Daoy (cell line): ENCODE results near the gene LCORL. TPM values are rescaled to one million over a fixed set of nuclear protein-coding genes. Genes with fewer than 3 reads are reported as not detected.
"Not testable (repeated sequence)": the region's sequence is repeated elsewhere in the genome, so short reads cannot be mapped to it uniquely, and the experiment has no call there.

Experiments used
- DNase-seq: peaks from one replicate; pipeline ENCODE4 v3.0.0-alpha.2; 2015; ENCODE audit warnings: low read depth
- total RNA-seq: library from RNA; depleted of rRNA; stranded (reverse); fragments of >200 nt; shearing (Covaris generic); gene quantifications from 2 replicates; pipeline ENCODE4 v1.2.3, GENCODE V29; 2014; rRNA removed

Gene LCORL
- total RNA-seq, result 21.6 and 22.2 TPM in 2 replicates

GRCh38 chr4:18021720-18022571, at the start of gene LCORL:
TSS of gene LCORL (minus strand) at chr4:18021755. CDS start at chr4:18021751, 4 bp downstream.
- peak; percentile 97 for DNase-seq

GRCh38 chr4:18069810-18070209, 48.3 kb upstream of the LCORL start:
- no peak for DNase-seq

GRCh38 chr4:18067031-18067430, 45.5 kb upstream of the LCORL start:
- DNase-seq, result no peak

- no peak for DNase-seq
Observed at GRCh38 chr4:18063079-18063478, 41.5 kb upstream of the LCORL start.

- DNase-seq, result no peak
Observed at GRCh38 chr4:18057821-18058533, 36.4 kb upstream of the LCORL start.

GRCh38 chr4:18056030-18056429, 34.5 kb upstream of the LCORL start:
- no peak for DNase-seq

- no peak for DNase-seq
Observed at GRCh38 chr4:18052158-18052557, 30.6 kb upstream of the LCORL start.

GRCh38 chr4:18051281-18051680, 29.7 kb upstream of the LCORL start:
- peak; percentile 16 for DNase-seq

GRCh38 chr4:18050448-18050847, 28.9 kb upstream of the LCORL start:
- no peak for DNase-seq

GRCh38 chr4:18049446-18049845, 27.9 kb upstream of the LCORL start:
- peak; percentile 9 for DNase-seq

- DNase-seq, result no peak
Observed at GRCh38 chr4:18042754-18043153, 21.2 kb upstream of the LCORL start.

GRCh38 chr4:18042012-18042411, 20.5 kb upstream of the LCORL start:
- DNase-seq, result no peak

GRCh38 chr4:18041114-18041513, 19.6 kb upstream of the LCORL start:
- DNase-seq, result no peak

GRCh38 chr4:18039113-18039512, 17.6 kb upstream of the LCORL start:
- DNase-seq, result no peak

GRCh38 chr4:18036369-18036768, 14.8 kb upstream of the LCORL start:
- not testable (repeated sequence) for DNase-seq

- DNase-seq, result no peak
Observed at GRCh38 chr4:18034099-18034498, 12.5 kb upstream of the LCORL start.

- no peak for DNase-seq
Observed at GRCh38 chr4:18033111-18034085, 11.8 kb upstream of the LCORL start.

- no peak for DNase-seq
Observed at GRCh38 chr4:18025288-18025687, 3.7 kb upstream of the LCORL start.

- DNase-seq, result no peak
Observed at GRCh38 chr4:18022572-18023050, 1.1 kb upstream of the LCORL start.

- no peak for DNase-seq
Observed at GRCh38 chr4:18021470-18021719, 160 bp downstream of the LCORL start.

GRCh38 chr4:18020671-18021469, 685 bp downstream of the LCORL start:
- DNase-seq, result peak; percentile 83
